GM19193 (cell line): Measurements from ENCODE around the gene PATJ.

ENCODE experiments used
- POLR2A ChIP-seq: IDR thresholded peaks from 4 replicates; pipeline ENCODE4 v1.6.1; 2011; ENCODE audit not compliant: insufficient read depth, insufficient read length; ENCODE audit errors: extremely low read depth

Gene PATJ

DNA sequence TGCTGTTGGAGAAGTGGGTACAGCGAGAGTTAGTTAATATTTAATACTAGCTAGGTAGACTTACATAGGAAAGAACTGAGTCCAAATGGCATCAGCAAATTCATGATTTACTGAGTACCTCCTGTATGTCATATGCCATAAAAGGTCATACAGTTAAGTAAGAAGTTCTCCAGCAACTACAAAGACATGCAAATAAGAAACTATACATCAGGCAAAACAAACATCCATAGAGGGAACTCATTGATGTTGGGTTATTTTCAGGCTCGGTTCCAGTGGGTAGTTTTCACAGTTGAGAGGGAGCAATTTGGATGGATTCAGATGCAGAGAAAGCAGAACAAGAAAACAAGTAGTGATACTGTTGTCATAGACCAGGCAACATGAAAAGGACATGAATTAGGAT, 287.4 kb downstream of the PATJ start:
- no peak for TF ChIP-seq POLR2A

DNA sequence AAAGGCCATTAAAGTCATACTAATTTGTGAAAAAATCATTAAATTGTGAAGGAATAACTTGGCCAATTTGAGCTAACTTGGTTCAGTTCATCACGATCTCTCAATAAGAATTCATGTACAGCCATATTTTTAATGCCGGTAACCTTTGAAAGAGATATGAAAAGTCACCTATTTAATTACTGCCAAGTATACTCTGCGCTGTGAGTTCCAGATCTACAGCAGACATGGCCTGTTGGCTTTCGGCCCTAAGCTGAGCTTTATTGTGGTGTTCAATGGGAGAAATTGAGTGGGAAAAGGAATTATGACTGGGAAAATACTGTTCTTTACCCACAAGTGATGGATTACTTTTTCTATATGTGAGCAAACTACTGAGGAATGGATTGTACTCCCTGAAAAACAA, 292.5 kb downstream of the PATJ start:
- no peak for TF ChIP-seq POLR2A

DNA sequence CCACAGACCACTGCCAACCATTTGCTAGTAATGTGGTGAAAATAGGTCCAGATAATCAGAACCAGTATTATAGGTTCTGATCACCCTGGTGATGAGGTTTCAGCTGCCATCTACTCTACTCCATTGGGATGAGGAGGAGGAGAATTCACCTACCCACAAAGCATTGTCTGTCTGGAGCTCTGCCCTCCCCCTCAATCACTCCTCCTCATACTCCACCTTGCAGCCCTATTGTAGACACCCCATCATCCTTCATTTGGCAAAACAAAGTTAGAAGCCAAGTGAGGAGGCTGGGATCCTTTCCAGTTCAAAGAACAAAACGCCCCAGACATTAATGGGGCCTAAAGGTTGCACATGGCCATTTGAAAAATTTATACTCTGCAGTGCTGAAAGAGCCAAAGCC, 295.0 kb downstream of the PATJ start:
- no peak for TF ChIP-seq POLR2A

DNA sequence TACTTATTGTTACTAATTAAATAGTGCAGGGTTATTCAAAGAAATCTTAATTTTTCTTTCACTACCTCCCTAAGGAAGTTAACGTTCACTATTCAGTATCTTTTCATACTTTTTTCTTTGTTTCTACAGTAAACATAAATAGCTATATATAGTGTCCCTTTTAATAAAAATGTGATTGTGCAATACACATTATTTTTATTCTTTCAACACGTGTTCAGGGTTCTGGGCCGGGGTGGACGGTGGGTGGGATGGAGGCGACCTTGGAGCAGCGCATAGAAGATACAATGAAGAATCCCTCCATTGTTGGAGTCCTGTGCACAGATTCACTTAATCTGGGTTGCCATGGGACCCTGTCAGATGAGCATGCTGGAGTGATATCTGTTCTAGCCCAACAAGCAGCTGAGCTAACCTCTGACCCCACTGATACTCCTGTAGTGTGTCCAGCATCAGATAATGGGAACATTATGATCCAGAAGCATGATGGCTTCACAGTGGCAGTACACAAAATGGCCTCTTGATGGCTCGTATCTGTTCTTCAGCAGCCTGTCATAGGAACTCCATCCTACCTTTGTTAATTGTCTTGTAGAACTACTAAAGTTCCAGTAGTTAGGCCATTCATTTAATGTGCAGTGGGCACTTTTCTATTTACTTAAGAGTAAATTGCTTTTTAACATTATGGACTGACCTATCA, 296.5 kb downstream of the PATJ start:
- no peak for TF ChIP-seq POLR2A

GRCh38 chr1:62040450-62040849, 298.2 kb downstream of the PATJ start:
- no peak for TF ChIP-seq POLR2A

GRCh38 chr1:62040973-62041372, 298.7 kb downstream of the PATJ start:
- no peak for TF ChIP-seq POLR2A

DNA sequence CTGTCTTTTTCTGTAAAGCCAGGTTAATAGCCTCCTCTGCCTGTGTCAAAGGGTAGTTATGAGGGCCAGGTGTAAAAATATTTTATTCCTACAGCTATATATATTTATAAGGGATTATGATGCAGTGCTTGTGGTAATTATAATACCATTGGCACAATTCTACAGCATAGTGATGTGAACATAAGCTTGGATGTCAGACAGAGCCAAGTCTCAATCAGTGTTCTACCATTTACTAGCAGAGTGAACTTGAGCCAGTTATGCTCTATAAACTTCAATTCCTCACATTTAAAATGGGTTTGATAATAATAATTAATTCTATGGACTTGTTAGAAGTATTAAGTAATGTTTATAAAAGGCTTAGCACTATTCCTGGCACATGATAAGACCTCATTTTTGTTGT, 300.9 kb downstream of the PATJ start:
- no peak for TF ChIP-seq POLR2A

DNA sequence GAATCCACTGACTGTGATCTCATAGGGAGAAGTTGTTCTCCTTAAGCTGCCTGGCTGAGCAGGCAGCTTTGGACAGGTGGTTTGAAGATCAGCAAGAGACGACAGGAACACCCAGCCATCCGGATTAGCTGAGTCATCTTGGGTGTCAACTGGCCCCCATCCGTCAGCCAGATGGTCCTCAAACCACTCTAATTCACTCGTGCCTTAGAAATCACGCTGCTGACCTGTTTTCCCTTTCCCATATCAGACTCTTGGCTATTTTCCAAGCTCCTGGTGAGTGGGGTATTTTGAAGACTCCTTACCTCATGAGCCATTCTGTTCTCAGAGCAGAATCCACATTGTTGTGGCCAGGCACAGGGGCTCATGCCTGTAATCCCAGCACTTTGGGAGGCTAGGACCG, 303.3 kb downstream of the PATJ start:
- TF ChIP-seq POLR2A: no peak

DNA sequence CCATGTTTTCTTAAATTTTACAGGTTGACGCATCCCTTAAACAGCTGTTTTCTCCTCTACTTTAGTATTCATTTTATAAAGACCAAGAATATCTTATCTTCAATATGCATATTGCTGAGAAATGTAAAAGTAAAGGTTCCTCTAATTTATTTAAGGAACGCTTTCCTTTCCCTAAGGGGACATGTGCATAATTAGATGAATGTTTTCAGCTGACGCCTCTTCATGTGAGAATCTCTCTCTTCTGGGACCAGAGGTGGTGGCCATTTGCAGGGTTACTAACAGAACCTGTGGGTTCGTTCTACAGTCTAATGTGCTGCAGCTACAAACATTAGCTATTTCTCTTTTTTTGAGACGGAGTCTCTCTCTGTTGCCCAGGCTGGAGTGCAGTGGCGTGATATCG, 304.6 kb downstream of the PATJ start:
- TF ChIP-seq POLR2A: no peak

GRCh38 chr1:62050165-62050564, 307.9 kb downstream of the PATJ start:
- TF ChIP-seq POLR2A: no peak

- TF ChIP-seq POLR2A: no peak
Measured at GRCh38 chr1:62052946-62053345, 310.7 kb downstream of the PATJ start.

DNA sequence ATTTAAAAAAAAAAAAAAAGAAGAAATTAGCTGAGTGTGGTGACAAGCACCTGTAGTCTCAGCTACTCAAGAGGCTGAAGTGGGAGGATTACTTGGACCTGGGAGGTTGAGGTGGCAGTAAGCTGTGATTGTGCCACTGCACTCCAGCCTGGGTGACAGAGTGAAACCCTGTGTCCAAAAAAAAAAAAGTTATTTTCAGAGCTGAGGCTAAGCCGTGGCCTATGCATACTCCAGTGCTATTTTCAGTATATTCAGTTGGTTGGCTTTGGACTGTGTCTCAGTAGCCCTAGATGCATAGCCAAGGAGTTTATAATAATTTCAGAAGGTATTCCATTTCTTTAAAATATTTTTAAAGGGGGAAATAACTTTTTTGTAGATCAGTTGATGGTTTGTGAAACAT, 311.9 kb downstream of the PATJ start:
- TF ChIP-seq POLR2A: no peak

DNA sequence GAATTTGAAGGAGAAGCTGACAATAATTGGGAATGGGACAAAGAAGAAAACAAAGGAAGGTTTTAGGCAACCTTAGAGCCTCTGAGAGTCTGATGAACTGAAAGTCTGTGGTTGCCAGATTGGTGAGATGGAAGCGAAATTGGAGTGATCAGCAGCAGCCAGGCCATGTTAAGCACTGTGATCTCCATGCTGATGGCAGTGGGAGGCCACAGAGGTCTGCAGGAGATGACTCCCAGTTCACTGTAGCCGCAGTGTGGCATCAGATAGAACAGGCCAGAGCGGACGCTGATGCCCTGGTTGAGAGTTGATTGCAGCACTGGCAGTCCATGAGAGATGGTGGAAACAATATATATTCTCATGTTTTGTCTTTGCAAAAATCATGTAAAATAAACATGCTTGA, 314.9 kb downstream of the PATJ start:
- no peak for TF ChIP-seq POLR2A

GRCh38 chr1:62057641-62058290, 315.5 kb downstream of the PATJ start:
- no peak for TF ChIP-seq POLR2A

DNA sequence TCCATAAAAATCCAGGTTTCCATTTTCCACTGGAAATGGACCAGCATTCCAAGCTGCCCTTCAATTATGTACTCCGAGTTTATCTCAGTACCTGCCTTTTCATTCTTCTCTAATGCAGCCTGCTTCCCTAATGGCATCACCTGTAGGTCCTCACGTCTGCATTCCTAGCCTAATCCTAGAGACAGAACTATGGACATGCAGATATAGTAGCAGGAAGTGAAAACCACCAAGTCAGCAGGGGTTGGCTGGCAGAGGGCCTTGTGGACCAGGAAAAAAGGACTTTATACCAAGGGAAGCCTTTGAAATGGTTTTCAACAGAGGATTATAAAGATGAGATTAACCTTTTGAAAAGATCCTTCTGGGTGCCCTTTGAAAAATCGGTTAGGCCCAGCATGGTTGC, 316.7 kb downstream of the PATJ start:
- TF ChIP-seq POLR2A: no peak

DNA sequence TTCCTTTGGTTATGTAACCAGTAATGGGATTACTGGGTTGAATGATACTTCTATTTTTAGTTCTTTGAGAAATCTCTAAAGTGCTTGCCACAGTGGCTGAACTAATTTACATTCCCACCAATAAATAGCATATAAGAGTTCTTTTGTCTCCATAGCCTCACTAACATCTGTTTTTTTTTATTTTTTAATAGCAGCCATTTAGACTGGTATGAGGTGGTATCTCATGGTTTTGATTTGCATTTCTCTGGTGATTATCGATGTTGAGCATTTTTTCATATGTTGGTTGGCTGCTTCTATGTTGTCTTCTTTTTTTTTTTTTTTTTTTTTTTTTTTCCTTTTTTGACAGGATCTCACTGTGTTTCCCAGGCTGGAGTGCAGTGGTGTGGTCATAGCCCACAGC, 319.8 kb downstream of the PATJ start:
- TF ChIP-seq POLR2A: no peak
